ENCODE data around the gene DEGS2.
"Not testable (repeated sequence)": the region's sequence is repeated elsewhere in the genome, so short reads cannot be mapped to it uniquely, and the experiment has no call there.

The DEGS2 gene

DNA sequence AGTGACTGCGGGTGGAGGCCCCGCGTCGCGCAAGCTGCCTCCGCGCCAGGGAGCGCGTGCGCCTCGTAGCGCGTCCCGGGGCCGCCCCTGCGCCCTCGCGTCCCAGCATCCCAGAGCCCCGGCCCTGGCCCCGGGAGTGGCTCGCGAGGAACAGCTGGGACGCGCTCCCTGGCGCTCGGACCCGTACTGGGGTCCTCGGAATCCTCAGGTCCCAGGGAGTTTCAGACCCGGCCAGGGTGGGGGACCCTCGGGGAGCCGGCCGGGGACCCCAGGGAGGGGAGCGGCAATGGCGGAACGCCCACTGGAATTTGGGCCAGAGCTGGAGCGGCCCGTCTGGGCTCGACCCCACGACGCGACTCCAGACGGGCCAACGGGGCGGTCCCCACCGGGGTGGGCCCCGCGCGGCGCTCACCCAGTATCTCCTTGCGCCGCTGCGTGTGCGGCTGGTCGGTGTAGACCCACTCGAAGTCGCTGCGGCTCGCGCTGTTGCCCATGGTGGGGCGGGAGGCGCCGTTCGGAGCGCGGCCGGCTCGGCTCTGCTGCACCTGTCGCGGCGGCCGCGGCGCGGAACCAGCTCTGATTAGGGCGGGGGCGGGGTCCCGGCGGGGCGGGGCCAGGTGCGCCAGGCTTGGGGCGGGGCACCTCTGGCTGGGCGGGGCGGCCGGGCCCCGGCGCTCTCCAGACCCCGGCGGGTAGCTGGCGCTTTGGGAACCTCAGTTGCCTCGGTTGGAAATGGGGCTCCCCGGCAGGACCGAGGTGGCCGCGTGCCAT is at the start of gene DEGS2:
DEGS2 (minus strand) TSS at position 552 of the 771 bp plus-strand sequence; CDS start at position 494, 58 bp downstream.
- DNase-seq, result peak; percentile 53

DNA sequence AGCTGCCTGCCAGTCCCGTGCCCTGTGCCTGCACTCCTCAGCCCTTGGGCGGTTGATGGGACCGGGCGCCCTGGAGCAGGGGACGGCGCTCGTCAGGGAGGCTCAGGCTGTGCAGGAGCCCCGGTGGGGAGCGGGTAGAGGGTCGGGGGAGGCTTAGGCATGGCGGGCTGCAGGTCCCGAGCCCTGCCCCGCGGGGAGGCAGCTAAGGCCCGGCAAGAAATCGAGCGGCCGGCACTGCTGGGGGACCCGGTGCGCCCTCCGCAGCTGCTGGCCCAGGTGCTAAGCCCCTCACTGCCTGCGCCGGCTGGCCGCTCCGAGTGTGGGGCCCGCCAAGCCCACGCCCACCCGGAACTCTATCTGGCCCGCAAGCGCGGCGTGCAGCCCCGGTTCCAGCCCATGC is 48.7 kb upstream of the DEGS2 start:
- DNase-seq, result not testable (repeated sequence)

DNA sequence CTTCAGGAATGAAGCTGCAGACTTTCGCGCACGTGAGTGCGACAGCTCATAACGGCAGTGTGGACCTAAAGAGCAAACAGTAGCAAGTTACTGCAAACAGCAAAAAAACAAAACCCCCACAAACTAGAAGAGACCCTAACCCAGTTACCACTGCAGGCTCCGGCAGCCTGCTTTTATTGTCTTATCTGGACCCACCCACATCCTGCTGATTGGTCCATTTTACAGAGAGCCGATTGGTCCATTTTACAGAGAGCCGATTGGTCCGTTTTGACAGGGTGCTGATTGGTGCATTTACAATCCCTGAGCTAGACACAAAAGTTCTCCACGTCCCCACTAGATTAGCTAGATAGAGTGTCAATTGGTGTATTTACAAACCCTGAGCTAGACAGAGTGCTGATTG is 48.1 kb upstream of the DEGS2 start:
- not testable (repeated sequence) for DNase-seq

DNA sequence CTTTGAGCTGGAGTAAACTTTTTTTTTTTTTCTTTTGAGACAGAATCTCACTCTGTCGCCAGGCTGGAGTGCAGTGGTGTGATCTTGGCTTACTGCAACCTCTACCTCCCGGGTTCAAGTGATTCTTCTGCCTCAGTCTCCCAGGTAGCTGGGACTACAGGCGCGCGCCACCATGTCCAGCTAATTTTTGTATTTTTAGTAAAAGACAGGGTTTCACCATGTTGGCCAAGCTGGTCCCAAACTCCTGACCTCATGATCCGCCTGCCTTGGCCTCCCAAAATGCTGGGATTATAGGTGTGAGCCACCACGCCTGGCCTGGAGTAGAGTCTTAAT is 45.4 kb upstream of the DEGS2 start:
- not testable (repeated sequence) for DNase-seq

DNA sequence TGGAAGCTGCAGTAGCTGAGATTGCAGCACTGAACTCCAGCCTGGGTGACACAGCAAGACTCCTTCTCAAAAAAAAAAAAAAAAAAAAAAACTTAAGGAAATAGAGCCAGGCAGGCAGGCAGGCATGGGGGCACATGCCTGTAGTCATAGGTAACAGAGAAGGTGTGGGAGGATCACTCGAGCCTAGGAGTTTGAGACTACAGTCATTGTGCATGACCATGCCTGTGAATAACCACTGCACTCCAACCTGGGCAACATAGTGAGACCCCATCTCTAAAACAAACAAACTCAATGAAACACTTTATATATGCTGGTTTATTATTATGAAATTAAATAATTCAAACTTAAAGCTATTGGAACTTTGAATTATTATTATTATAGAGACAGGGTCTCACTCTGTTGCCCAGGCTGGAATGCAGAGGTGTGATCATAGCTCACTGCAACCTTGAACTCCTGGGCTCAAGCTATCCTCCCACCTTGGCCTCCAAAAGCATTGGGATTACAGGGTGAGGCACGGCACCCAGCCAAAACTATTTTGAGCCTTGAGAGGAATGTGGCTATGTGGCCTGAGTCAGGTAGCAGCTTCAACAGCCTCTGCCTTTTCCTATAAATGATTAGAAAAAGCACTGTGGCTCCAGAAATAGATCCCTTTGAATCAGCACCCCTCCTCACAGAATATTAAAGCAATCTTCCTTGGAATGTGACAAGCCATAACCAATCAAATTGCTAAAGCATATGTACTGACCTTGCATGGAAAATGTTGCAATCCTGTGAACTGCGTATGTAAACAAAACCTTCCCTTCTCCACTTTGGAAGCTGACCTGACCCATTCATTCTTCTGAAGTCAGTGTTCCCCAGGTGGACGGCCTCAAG is 44.8 kb upstream of the DEGS2 start:
- no peak for DNase-seq

DNA sequence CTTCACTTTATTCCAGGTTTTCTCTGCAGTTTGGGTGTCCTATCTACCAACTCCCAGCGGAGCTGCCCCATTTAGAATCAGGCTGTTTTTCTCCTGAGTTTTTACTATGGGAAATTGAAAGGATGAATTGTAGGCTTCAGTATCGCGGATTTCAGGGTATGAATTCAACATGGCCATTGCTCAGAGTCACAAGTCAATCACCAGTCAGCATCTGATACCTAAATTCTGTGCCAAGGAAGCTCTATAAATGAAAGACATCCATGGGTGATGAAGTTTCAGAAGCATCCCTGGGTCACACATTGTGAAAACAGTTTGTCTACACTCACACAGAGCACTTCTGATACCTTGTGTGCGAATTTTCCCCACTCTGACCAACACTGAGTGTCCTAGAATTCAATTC is 43.7 kb upstream of the DEGS2 start:
- no peak for DNase-seq

DNA sequence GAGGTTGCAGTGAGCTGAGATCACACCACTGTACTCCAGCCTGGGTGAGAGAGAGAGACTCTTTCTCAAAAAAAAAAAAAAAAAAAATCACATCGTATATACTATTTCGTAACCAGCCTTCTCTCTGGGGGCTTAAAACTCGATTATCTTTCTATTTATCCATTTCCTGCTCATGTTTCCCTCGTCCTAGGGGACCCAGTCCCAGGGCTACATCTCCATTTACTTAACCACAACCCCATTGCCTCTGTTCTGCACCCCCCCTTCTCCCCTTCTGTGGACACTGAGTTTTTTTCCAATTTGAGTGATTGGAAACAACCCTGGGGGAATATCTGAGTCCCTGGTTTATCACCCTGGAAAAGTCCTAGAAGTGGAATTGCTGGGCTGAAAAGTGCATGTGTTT is 43.3 kb upstream of the DEGS2 start:
- DNase-seq, result no peak

DNA sequence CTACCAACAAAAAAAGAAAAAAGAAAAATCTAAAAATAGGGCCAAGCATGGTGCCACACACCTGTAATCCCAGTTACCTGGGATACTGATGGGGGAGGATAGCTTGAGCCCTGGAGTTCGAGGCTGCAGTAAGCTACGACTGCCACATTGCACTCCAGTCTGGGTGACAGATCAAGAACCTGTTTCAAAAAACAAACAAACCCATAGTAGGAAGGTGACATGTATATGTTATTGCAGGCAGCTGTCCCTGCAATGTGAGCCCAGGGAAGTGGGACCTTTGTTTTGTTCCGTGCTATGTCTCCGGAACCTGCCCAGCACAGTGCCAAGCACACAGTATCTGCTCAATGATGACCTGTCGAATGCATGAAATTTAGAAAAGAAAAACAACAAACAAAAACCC is 42.3 kb upstream of the DEGS2 start:
- no peak for DNase-seq

DNA sequence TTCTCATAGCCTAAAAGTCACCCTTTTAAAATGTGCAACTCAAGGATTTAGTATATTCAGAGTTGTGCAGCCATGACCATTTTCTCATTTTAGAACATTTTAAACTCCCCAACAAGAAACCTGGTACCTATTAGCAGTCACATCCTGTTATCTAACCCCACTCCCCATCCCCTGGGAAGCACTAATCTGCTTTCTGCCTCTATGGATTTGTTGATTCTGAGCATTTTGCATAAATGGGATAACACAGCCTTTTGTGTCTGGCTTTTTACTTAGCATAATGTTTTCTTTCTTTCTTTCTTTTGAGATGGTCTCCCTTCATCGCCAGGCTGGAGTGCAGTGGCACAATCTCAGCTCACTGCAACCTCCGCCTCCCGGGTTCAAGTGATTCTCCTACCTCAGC is 40.9 kb upstream of the DEGS2 start:
- DNase-seq, result no peak

DNA sequence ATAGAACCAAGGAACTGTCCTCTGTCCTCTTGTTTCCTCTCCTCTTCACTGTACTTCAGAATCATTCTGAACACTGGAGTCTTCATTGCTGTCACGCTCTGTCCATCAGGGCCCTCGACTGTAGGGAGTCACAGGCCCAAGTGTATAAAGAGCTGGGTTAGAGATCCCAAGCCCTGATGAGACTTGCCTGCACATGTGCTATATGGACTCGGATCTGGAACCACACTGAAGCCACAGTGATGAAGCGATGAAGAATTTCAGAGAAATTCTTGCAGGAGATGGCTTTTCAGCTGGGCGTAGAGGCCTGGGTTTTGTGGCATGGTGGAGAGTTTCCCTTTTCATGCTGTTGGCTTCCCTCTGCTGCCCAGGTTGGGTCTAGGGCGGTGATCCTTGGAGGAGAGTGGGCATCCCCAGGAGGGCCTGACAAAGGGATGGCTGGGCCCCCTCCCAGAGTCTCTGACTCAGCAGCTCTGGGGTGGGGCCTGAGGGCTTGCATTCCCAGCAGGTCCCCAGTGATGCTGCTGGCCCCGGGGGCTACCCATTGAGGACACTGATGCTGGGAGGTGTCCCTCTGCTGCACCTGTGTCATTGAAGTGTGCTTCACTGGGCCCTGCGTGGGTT is 39.9 kb upstream of the DEGS2 start:
- no peak for DNase-seq

DNA sequence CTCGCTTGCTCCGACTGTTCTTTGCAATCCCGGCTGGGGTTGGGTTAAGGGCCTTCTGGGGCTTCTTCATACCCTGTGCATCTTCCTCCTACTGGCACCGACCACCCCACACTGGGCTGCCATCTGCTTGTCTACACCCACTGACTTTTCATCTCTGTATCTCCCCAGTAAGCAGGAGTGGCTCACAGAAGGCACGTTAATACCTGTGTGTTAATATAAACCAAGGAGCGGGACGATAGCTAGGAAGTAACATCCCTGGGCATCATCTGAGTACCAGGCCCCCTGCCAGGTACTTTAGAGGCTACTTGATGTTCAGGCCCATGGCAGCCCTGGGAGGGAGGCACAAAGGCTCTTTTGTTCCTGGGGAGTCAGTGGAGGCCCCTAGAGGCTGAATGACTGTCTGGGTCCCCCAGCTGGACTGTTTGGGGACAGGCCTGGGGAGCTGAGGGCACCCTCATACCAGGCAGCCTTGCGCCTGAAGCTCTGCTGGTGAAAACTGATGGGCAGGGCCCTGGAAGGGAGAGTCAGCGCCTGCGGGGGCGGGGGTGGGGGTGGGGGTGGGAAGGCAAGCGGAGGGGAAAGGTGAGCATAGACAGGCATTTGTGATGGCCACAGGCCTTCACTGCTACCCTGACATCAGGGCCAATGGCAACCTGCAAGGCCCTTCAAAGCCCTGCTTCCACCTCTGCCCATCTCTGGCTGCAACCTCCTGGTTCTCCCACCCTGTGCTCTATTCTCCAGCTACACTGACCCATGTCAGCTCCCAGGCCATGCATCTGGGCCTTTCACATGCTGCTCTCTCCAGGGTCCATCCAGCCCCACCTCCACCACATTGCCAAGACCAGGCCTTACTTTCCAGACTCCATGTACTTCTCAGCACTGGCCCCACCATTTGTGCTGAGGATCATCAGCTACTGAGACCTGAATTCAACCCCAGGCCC is 34.2 kb upstream of the DEGS2 start:
- DNase-seq, result peak; percentile 12

DNA sequence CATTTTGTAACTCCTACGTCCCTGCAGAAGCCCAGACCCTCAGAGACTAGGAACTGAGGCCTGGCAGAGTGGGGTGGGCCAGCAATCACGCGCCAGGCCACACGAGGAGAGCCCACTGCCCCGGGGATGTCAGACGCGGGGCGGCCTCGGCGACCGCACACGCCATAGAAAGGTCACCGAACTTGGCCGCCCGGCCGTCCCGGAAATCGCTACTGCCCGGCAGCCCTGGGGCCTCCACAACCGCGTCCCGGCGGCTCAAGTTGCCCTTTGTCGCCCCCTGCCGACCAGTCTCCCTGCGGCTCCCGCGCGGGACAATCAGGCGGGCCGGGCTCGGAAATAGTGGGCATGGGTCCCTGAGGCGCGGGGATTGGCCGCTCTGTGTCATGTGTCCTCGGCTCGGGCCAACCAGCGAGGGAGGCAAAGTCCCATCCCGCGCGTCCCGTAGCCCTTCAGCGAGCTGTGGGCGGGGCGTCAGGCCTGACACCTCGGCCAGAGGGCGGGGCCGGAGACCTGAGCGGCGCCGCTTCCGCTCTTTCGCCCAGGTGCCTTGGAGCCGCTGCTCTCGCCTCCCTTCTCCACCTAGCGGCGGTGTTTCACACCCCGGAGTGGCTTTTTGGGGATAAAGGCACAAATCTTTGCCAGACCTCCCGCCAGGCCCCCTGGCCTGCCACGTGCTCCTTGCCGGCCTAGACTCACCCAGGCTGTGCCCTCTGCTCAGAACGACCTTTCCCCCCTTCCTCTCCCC is 33.4 kb upstream of the DEGS2 start:
- peak; percentile 100 for DNase-seq

DNA sequence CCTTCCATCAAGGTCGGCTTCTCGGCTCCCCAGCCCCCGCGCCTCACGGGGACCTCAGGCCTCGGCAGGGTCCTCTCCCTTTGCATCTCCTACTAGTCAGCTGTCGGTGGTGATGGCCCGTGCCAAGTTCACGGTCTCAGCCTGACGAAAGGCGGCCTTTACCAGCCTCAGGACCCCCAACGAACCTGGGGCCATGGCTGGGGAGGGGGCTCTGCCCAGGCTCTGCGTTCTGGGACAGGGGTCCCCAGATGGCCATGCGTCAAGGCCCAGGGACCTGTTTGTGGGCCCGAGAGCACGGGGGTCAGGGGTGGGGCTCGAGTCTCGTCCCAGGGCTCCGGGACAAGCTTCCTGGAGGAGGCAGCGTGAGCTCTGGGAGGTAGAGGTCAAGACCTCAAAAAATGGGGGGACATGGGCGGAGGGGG is 32.8 kb upstream of the DEGS2 start:
- DNase-seq, result no peak

DNA sequence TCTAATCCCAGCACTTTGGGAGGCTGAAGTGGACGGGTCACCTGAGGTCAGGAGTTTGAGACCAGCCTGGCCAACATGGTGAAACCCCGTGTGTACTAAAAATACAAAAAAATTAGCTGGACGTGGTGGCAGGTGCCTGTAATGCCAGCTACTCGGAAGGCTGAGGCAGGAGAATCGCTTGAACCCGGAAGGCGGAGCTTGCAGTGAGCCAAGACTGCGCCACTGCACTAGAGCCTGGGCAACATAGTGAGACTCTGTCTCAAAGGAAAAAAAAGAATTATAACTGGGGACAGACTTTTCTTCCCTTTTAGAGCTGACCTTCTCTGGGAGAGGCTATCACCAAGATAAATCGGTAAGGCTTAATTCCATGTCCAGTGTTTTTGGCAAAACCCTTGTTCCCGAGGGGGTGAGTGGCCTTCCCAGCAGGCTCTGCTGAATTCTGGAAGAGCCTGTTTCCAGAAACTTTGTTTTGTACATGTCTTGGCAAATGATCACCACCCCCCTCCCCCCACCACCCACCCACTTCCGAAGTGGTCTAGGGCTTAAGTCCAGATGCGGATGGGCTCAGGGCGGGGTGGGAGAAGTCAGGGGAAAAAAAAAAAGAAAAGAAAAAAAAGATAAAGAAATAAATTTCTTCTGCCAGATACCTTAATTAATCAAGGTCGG is 32.3 kb upstream of the DEGS2 start:
- DNase-seq, result no peak

DNA sequence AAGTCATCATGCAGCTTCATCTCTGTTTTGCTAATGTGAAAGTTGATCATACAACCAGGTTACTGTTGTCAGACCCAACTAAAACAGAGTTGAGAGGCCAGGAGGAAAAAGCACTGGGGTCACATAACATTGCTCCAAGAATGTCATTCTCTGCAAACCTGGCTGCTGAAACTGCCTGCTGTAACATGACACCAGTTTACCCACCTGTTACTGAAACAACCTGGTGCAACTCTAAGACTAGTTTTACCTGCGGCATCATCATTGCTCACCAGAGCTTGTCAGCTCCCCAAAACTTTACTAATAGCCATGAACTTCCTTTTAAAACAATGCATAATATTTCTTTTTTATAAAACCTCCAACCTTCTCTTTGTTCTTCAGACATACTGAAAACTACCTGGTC is 30.7 kb upstream of the DEGS2 start:
- DNase-seq, result no peak

DNA sequence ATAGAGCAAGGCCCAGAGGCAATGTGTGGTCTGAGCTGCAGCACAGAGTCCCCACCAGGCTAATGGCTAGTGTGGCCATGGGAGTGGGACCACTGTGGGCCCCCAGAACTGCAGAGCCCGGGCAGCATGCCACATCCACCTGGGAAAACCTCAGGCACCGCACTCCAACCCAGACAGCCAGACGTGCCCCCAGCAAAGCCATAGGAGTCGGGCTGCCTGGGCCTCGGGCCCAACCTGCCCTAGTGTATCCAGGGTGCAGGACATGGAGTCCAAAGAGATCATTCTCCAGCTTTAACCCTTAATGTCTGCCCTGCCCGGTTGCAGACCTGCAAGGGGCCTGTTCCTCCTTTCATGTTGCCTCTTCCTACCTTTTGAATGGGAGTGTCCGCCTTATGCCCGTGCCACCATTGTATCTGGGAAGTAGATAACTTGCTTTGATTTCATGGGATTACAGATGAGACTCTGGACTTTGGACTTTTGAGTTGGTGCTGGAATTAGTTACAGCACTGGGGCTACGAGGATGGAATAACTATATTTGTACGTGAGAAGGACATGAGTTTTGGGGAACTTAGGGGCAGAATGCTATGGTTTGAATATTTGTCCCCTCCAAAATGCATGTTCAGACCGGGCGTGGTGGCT is 29.1 kb upstream of the DEGS2 start:
- DNase-seq, result no peak

DNA sequence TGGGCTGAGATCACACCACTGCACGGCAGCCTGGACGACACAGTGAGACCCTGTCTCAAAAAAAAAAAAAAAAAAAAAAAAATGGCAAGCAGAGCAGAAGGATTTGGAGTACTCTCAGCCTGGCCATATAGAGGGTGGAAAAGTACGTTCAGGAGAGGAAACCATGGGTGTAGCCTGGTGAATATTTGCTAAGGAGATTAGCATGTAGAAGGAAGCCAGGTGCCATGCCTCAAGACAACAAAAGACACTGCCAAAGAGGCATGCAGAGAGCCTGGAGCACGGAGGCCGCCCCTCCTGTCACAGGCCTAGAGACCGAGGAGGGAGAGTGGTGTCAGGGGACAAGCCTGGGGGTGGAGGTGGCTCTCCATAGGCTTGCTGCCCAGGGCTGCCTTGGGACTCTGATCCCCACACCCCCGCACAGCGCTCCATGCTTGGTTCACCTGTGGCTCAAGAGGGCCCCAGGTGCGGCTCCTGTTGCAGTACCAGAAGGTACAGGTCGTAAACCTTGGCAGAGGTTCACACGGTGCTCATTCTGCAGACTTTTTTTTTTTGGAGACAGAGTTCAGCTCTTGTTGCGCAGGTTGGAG is 27.9 kb upstream of the DEGS2 start:
- DNase-seq, result no peak

DNA sequence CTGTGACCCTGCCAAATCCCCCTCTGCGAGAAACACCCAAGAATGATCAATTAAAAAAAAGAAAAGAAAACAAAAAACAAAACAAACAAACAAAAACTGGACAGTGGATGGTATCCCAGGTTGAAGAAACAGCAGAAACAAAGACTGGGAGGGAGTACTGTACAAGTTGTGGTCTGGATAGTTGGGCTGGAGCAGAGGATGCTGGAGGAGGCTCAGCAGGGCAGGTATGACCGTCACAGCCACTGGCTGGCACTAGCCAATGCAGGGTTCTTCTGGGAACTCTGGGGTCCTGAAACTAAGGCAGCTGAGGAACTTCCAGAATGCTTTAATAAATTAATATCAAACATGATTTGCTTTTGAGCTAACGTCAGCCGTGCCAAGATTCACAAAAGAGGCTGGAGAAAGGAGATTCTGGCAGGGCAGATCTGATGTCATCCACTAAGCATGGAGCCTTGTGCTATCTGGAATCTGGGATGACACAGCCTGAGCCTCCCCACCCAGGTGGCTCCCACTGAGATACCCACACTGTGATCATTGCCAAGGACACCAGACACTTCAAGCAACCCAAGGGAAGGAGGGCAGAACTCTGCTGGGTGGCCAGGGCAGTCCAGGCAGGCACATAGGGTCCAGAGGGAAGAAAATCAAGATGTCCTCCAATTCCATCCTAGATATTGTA is 22.6 kb upstream of the DEGS2 start:
- not testable (repeated sequence) for DNase-seq

DNA sequence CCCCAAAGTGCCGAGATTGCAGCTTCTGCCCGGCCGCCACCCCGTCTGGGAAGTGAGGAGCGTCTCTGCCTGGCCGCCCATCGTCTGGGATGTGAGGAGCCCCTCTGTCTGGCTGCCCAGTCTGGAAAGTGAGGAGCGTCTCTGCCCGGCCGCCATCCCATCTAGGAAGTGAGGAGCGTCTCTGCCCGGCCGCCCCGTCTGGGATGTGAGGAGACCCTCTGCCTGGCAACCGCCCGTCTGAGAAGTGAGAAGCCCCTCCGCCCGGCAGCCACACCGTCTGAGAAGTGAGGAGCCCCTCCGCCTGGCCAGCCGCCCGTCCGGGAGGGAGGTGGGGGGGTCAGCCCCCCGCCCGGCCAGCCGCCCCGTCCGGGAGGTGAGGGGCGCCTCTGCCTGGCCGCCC is 21.2 kb upstream of the DEGS2 start:
- not testable (repeated sequence) for DNase-seq

DNA sequence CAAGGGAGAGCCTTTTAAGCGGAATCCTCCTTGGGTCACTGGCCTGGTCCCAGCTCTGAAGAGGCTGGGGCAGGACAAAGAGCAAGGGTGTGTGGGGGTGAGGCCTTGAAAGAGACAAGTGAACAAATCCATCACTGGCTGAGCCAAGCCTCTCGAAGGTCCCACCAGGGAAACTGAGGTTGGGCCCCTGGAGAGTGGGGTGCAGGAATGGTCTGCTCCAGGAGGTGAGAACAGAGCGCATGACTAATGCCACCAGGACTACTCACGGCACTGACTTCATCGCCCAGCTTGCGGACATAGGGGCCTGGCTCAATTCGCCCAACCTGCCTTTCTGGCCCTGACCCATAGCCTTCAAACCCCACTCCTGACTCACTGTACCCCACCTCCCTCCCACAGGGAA is 19.2 kb upstream of the DEGS2 start:
- DNase-seq, result no peak
